ENCODE data around the gene PADI6.
"Not testable (repeated sequence)": the region's sequence is repeated elsewhere in the genome, so short reads cannot be mapped to it uniquely, and the experiment has no call there.

The PADI6 gene

DNA sequence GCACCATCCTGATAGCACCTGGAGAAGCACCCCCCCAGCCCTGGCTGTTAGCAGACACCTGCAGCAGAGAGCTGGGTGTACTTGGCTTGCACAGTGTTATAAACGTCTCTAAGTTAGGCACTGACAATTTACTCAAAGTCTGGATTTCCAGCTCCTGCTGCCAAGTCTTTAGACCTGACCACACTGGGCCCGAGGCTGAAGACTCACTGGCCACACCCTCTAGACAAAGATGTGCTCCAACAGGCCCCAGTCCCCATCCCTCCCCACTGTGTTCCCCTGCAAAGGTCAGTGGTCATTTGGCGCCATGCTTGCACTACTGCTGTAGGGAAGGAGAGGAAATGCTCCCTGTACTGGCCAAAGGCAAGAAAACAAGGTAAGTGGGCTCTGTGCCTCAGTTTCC is 31.1 kb downstream of the PADI6 start:
- TF ChIP-seq, protein P1, sequence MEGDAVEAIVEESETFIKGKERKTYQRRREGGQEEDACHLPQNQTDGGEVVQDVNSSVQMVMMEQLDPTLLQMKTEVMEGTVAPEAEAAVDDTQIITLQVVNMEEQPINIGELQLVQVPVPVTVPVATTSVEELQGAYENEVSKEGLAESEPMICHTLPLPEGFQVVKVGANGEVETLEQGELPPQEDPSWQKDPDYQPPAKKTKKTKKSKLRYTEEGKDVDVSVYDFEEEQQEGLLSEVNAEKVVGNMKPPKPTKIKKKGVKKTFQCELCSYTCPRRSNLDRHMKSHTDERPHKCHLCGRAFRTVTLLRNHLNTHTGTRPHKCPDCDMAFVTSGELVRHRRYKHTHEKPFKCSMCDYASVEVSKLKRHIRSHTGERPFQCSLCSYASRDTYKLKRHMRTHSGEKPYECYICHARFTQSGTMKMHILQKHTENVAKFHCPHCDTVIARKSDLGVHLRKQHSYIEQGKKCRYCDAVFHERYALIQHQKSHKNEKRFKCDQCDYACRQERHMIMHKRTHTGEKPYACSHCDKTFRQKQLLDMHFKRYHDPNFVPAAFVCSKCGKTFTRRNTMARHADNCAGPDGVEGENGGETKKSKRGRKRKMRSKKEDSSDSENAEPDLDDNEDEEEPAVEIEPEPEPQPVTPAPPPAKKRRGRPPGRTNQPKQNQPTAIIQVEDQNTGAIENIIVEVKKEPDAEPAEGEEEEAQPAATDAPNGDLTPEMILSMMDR (conservative IDR thresholded peaks at IDR 0.05; ENCODE audit: low read length): no peak
- no peak for DNase-seq (ENCODE audit: low read depth)
- no peak overlapping the region for H3K4me3 ChIP-seq (ENCODE audit: low read length)

DNA sequence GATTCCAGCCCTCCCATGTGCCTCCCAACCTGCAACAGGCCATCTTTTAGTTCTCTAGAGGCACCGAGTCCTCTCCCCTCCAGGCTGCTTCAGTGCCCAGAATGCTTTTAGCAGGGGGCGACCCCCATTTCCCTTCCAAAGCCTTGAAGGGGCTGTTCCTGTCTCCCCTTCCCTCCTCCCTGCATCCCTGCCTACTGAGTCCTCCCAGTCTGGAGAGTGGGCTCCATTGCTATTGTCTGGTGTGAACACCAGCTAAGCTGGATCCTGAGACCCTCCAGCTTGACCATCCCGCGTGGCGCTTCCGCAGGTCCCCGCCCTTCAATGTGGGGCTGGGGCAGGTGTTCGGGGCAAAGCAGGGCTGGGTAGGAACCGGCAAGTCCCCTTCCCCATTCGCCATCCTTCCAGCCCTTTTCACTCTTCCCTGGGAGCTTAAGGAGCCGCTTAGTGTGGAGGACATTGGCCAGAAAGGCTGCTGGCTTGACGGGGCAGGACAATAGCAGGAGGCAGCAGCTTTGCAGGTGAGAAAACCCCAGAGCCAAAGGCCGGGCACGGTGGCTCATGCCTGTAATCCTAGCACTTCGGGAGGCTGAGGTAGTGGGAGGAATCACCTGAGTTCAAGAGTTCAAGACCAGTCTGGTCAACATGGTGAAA is 32.2 kb downstream of the PADI6 start:
- no peak for DNase-seq (ENCODE audit: low read depth)
- TF ChIP-seq, protein P1 (conservative IDR thresholded peaks at IDR 0.05; ENCODE audit: low read length): no peak
- H3K4me3 ChIP-seq (ENCODE audit: low read length): no peak overlapping the region

DNA sequence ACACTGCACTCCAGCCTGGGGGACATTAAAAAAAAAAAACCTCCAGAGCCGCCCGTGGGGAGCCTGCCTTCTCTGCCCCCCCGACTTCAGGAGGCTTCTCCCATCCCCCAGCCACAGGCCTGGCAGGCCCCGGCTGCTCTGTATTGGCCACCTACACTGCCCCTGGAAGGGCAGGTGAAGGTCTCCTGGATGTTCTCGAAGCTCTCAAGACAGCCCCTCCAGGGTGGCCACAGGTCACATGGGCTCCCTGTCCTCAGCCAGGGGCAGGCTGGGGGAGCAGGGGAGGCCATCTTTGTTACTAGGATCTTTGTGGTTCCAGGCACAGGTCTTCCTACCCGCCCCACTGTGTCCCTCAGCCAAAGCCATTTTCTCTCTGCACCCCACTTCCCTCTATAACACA is 32.8 kb downstream of the PADI6 start:
- H3K4me3 ChIP-seq (ENCODE audit: low read length): no peak overlapping the region
- DNase-seq (ENCODE audit: low read depth): no peak
- TF ChIP-seq, protein P1 (conservative IDR thresholded peaks at IDR 0.05; ENCODE audit: low read length): no peak

DNA sequence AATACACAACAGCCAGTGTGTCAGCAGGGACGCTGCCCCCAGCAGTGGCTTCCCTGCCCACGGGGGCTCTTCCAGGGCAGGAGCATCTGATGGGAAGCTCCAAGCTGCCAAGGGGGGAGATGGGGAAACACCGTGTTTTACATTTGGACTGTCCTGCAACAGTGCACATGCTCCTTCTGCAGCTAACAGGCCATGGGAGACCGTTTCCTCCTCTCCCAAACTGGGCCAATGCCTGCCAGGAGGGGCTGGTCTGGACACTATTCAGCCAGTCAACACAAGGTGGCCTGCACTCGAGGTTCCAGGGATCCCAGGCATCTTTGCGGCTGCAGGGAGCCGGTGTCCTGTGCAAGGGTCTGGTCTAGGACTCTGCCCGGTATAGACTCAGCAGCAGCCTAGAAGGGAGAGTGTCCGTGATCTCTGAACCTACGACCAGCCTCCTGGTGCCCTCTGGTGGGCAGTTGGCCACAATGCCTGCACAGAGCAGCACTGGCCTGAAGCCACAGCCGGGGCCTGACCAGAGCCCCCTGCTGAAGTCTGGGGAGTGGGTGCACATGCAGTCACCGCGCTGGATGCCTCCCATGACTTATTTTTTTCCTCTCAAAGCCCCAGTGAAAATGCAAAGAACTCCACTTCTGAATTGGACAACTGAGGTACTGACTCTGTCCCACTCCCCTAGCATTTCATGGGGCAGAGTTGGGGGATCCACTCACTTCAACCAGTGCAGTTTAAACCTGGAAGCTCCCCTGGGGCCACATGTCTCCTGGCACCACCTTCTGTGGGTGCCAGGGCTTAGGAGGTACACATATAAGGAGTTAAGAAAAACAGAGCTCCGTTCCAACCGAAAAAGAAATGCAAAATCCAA is 34.1 kb downstream of the PADI6 start:
- TF ChIP-seq, protein P1 (conservative IDR thresholded peaks at IDR 0.05; ENCODE audit: low read length): peak; percentile 82
- H3K4me3 ChIP-seq (ENCODE audit: low read length): no peak overlapping the region
- DNase-seq (ENCODE audit: low read depth): peak; percentile 56

DNA sequence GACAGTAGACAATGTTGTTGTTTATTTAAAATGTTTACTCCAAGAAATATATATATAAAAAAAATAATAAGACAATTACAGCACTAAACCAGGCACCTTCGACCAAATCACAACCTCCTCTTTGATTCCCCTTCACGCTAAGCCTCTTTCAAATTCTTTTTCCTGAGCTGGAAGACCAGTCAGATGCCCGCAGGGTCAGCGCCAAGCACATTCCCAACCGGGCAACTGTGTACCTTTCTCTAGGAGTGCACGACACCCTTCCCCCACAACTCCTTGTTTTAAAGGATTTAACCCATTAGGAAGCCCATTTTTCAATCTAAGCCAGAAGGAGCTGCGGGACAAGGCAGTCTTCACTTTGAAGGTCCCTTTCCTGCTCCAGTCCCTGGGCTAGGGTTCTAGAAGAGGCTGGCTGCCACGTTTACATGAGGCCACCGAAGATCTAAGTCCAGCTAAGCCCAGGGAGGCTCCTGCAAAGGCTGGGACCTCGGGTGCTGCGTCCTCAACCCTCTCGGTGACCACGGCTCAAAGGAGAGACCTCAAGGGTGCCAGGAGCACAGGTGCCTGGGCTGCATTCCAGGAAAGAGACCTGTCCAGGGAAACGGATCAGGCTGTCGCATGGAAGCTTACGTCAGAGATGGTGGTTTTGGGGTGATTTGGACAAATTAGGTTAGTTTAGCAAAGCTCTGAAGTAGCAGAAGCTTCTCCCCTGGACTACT is 34.9 kb downstream of the PADI6 start:
- H3K4me3 ChIP-seq (ENCODE audit: low read length): not testable (repeated sequence)

DNA sequence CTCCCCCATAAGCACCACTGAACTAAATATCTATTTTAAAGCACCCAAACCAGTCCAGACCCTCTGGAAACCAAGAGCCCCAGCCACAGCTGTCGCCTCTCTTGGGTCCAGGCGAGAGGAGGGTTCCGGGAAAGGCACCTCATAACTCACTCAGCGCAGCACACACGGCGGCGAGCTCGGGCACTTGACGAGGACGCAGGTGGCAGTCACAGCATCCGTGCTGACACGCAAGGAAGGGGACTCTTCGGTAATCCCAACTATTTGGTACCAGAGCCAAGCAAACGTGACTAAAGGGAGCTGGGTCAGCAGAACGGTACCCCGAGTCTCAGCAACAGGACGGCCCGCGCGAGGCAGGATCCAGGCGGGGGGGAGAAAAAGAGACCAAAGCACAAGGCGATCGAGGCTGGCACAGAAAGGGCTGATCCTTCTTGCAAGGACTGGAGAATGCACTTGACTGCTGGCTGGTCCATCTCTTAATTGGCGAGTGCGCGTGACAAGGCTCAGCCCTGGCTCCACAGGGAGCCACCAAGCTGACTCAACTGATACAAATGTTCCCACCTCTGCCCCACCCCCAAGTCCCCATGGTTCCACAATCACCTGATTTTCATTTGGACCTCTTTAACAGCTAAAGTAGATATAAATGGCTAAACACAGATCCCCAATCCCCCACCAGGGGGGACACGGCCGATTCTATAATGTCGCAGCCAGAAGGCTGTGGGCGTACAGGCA is 36.0 kb downstream of the PADI6 start:
- H3K4me3 ChIP-seq (ENCODE audit: low read length); DNase-seq (ENCODE audit: low read depth): not testable (repeated sequence)

More for the DNA sequence above, 34.9 kb downstream of the PADI6 start:
- not testable (repeated sequence) for DNase-seq (ENCODE audit: low read depth)

DNA sequence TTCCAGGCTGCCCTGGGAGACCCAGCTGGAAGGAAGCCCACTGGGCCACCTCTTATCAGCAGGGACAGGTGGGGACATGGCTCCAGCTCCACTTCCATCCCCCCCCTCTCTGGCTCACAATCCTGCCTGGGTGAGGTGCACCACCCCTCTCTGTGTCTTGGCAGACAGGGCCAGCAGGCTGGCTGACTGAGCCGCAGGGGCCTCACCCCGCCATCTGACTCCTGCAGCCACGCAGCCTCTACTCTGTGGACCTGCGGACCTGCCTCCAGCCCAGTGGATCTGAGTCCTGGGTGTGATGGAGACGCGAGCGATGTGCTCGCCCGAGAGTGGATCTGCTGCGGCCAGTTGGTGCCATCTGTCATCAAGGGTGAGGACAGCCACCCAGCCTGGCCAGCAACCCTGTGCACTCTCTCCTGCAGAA is 37.4 kb downstream of the PADI6 start:
- TF ChIP-seq, protein P1 (conservative IDR thresholded peaks at IDR 0.05; ENCODE audit: low read length): no peak
- H3K4me3 ChIP-seq (ENCODE audit: low read length): no peak overlapping the region
- DNase-seq (ENCODE audit: low read depth): no peak

All from AG10803 (cell line).